Esophagus muscularis mucosa (tissue), 4 donors: ENCODE data around the gene IGLL5. TPM values are rescaled to one million over a fixed set of nuclear protein-coding genes. Genes with fewer than 3 reads are reported as not detected.

Source experiments
- DNase-seq: peaks from one replicate; pipeline ENCODE4 v3.0.0-alpha.2; 2017; ENCODE audit errors: extremely low spot score
- H3K27ac ChIP-seq, 4 donors: fragments of 200-600 bp; sonication (generic); replicated peaks in 1 of 4; 1 replicate in 3 of 4; 2 replicates in 1 of 4; pipeline ENCODE4 v1.5.1; 2016 to 2019; ENCODE audit warnings: mild to moderate bottlenecking in 1 of 4
- H3K27me3 ChIP-seq, 4 donors: fragments of 200-600 bp; sonication (generic); one replicate each; pipeline versions ENCODE4 v1.5.1 to v1.6.0; 2016 to 2019
- H3K36me3 ChIP-seq, 4 donors: fragments of 200-600 bp; sonication (generic); one replicate each; pipeline ENCODE4 v1.5.1; 2016 to 2019
- H3K4me1 ChIP-seq, 4 donors: fragments of 200-600 bp; sonication (generic); one replicate each; pipeline ENCODE4 v1.5.1; 2016 to 2019
- H3K4me3 ChIP-seq, 4 donors: fragments of 200-600 bp; sonication (generic); 1 replicate in 2 of 4; 2 replicates in 2 of 4; pipeline ENCODE4 v1.5.1; 2016 to 2019; ENCODE audit warnings: mild to moderate bottlenecking in 4 of 4, moderate library complexity in 1 of 4
- H3K9me3 ChIP-seq, 4 donors: fragments of 200-600 bp; sonication (generic); 1 replicate in 3 of 4; 2 replicates in 1 of 4; pipeline ENCODE4 v1.5.1; 2016 to 2019
- EP300 ChIP-seq: sonication (generic); formaldehyde crosslinking; IDR thresholded peaks from one replicate; pipeline ENCODE4 v1.6.1; 2017; ENCODE audit warnings: antibody characterized with exemption
- POLR2A ChIP-seq: fragments of 450-650 bp; IDR thresholded peaks from one replicate; pipeline ENCODE4 v1.6.1; 2017; ENCODE audit warnings: antibody characterized with exemption, moderate library complexity, mild to moderate bottlenecking, low read depth
- POLR2AphosphoS5 ChIP-seq, 2 donors: sonication (generic); formaldehyde crosslinking; IDR thresholded peaks; one replicate each; pipeline ENCODE4 v1.6.1; 2017; ENCODE audit warnings: antibody characterized with exemption in 2 of 2
- WGBS: methylation state at CpG from one replicate; pipeline ENCODE4 v1.1.5; 2018; 5-methylcytosine and 5-hydroxymethylcytosine counted together
- intact Hi-C: fragments of 100-400 bp; cut with DNase I; formaldehyde crosslinking; loops from one replicate; pipeline ENCODE4 v1.15.1; 2023
- small RNA-seq, 3 donors: library from RNA; depleted of rRNA; stranded (forward); fragments of <200 nt; gene quantifications; one replicate each; pipeline ENCODE3, GENCODE V24; 2016
- total RNA-seq, 4 donors: library from RNA; depleted of rRNA; stranded (reverse); fragments of >200 nt; gene quantifications; one replicate each; pipeline versions ENCODE4 v1.1.0 to v1.2.1, GENCODE V29; 2016
- TF ChIP-seq, protein P1 (sequence below), 3 experiments: fragments of 200-600 bp in 2 of 3; fragments of 450-650 bp in 1 of 3; sonication (generic) in 2 of 3; IDR thresholded peaks; one replicate each; pipeline ENCODE4 v1.5.1; 2017 to 2019; ENCODE audit warnings: antibody characterized with exemption in 3 of 3, mild to moderate bottlenecking in 2 of 3, moderate library complexity in 1 of 3

The IGLL5 gene
- total RNA-seq, 4 donors from 2014 or later: 0.39 to 1.3 (median 0.80) TPM; not detected in 1

DNA sequence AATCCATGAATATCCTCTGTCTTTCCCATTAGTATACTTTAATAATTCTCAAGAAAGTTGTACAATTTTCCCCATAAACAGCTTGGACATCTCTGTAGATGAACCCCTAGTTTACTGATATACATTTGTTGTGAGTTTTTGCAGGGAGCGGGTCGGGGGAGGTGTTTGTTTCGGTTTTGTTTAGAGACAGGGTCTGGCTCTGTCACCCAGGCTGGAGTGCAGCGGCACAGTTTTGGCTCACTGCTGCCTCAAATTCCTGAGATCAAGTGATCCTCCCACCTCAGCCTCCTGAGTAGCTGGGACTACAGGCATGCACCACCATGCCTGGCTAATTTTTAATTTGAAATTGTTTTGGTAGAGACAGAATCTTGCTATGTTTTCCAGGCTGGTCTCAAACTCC, 57.6 kb downstream of the IGLL5 start:
- intact Hi-C loops: no loop called here
- TF ChIP-seq, protein P1, sequence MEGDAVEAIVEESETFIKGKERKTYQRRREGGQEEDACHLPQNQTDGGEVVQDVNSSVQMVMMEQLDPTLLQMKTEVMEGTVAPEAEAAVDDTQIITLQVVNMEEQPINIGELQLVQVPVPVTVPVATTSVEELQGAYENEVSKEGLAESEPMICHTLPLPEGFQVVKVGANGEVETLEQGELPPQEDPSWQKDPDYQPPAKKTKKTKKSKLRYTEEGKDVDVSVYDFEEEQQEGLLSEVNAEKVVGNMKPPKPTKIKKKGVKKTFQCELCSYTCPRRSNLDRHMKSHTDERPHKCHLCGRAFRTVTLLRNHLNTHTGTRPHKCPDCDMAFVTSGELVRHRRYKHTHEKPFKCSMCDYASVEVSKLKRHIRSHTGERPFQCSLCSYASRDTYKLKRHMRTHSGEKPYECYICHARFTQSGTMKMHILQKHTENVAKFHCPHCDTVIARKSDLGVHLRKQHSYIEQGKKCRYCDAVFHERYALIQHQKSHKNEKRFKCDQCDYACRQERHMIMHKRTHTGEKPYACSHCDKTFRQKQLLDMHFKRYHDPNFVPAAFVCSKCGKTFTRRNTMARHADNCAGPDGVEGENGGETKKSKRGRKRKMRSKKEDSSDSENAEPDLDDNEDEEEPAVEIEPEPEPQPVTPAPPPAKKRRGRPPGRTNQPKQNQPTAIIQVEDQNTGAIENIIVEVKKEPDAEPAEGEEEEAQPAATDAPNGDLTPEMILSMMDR (IDR thresholded peaks at IDR 0.05): no peak
- no peak for TF ChIP-seq EP300
- no peak for TF ChIP-seq POLR2AphosphoS5 (IDR thresholded peaks at IDR 0.05)
- TF ChIP-seq POLR2A: no peak
- H3K4me3 ChIP-seq: no peak overlapping the region
- no peaks in the 10 kb centered on the region for H3K4me1 ChIP-seq
- H3K9me3 ChIP-seq: no peaks in the 10 kb centered on the region
- H3K27me3 ChIP-seq: peaks cover 0 to 49% (median 0%) of the 10 kb centered on the region in 4 donors
- no peaks in the 10 kb centered on the region for H3K36me3 ChIP-seq
- peak; percentile 57 for DNase-seq
- H3K27ac ChIP-seq: no peak overlapping the region
- 83% methylated on average over 4 of the region's 4 CpGs for WGBS

Small RNAs within 50 kb of the gene (small RNA-seq; reads per million reads assigned to genes)
- gene IGLC4 (0 reads per million in 3 donors), gene IGLC5 (0 reads per million in 3 donors), gene IGLJ1 (0 reads per million in 3 donors), gene IGLJ2 (0 reads per million in 3 donors), gene IGLJ3 (0 reads per million in 3 donors), gene IGLJ4 (0 reads per million in 3 donors), gene IGLJ5 (0 reads per million in 3 donors), gene IGLJ6 (0 reads per million in 3 donors), gene IGLJ7 (0 reads per million in 3 donors), gene IGLV2-5 (0 reads per million in 3 donors), gene IGLV3-2 (0 reads per million in 3 donors), gene IGLV3-4 (0 reads per million in 3 donors), gene IGLV3-6 (0 reads per million in 3 donors), gene IGLV3-7 (0 reads per million in 3 donors), gene MIR5571 (0 reads per million in 3 donors)

Other genes with a start within 250 kb of the IGLL5 start
- gene GGTLC2, start 243.2 kb upstream of the IGLL5 start, total RNA-seq: not detected
- 10 to 100 TPM; 51.7 to 79.5 (median 64.6) TPM for gene GNAZ, start 182.7 kb downstream of the IGLL5 start, total RNA-seq